Measurements from ENCODE around the gene MOB2.

Gene MOB2

GRCh38 chr11:1503708-1504104 is 17.1 kb upstream of the MOB2 start:
- Histone ChIP-seq H3K4me2 (ENCODE audit: low read depth, low read length, poor library complexity, severe bottlenecking) (no peak overlapping the region), H3K27me3 (ENCODE audit: insufficient read depth, low read length, poor library complexity, severe bottlenecking) (no peaks in the 10 kb centered on the region), H3K36me3 (ENCODE audit: insufficient read depth, low read length) (no peaks in the 10 kb centered on the region), H3K4me3 (ENCODE audit: low read length, poor library complexity, severe bottlenecking) (no peak overlapping the region), H3K9ac (ENCODE audit: low read depth, low read length, poor library complexity, severe bottlenecking) (no peak overlapping the region), H3K9me2 (replicated peaks; ENCODE audit: low read depth, low read length) (no peaks in the 10 kb centered on the region), H3F3A (ENCODE audit: low read depth) (no peaks in the 10 kb centered on the region), H3K9me3 (ENCODE audit: insufficient read depth, low read depth, low read length) (no peaks in the 10 kb centered on the region), H2AFZ (ENCODE audit: low read length) (no peak overlapping the region), H3K4me1 (ENCODE audit: insufficient read depth, low read length, poor library complexity, severe bottlenecking) (peaks cover 8% of the 10 kb centered on the region), H4K20me1 (ENCODE audit: insufficient read depth, low read length, poor library complexity, severe bottlenecking) (peaks cover 18% of the 10 kb centered on the region), H3K79me2 (ENCODE audit: insufficient read depth, low read length) (peaks cover 67% of the 10 kb centered on the region; the same call in 1 of the 2 replicates)
- TF ChIP-seq EZH2phosphoT487 (IDR thresholded peaks at IDR 0.05; ENCODE audit: borderline replicate concordance) (no peak), CTCF (conservative IDR thresholded peaks at IDR 0.05; ENCODE audit: low read length) (no peak)

GRCh38 chr11:1502954-1503707 is 16.6 kb upstream of the MOB2 start:
- H3K36me3 ChIP-seq (ENCODE audit: insufficient read depth, low read length), result no peaks in the 10 kb centered on the region
- no peaks in the 10 kb centered on the region for H3K27me3 ChIP-seq (ENCODE audit: insufficient read depth, low read length, poor library complexity, severe bottlenecking)
- H4K20me1 ChIP-seq (ENCODE audit: insufficient read depth, low read length, poor library complexity, severe bottlenecking), result peaks cover 18% of the 10 kb centered on the region
- no peaks in the 10 kb centered on the region for H3K9me3 ChIP-seq (ENCODE audit: insufficient read depth, low read depth, low read length)
- no peaks in the 10 kb centered on the region for H3F3A ChIP-seq (ENCODE audit: low read depth)
- H3K79me2 ChIP-seq (ENCODE audit: insufficient read depth, low read length), result peaks cover 69% of the 10 kb centered on the region; the same call in 1 of the 2 replicates
- no peak for TF ChIP-seq EZH2phosphoT487 (IDR thresholded peaks at IDR 0.05; ENCODE audit: borderline replicate concordance)
- no peak overlapping the region for H3K4me2 ChIP-seq (ENCODE audit: low read depth, low read length, poor library complexity, severe bottlenecking)
- no peak overlapping the region for H2AFZ ChIP-seq (ENCODE audit: low read length)
- H3K9me2 ChIP-seq (replicated peaks; ENCODE audit: low read depth, low read length), result no peaks in the 10 kb centered on the region
- H3K9ac ChIP-seq (ENCODE audit: low read depth, low read length, poor library complexity, severe bottlenecking), result no peak overlapping the region
- no peak overlapping the region for H3K4me3 ChIP-seq (ENCODE audit: low read length, poor library complexity, severe bottlenecking)
- H3K4me1 ChIP-seq (ENCODE audit: insufficient read depth, low read length, poor library complexity, severe bottlenecking), result peaks cover 8% of the 10 kb centered on the region

- peaks cover 72% of the 10 kb centered on the region; the same call in 1 of the 2 replicates for H3K79me2 ChIP-seq (ENCODE audit: insufficient read depth, low read length)
- no peaks in the 10 kb centered on the region for H3F3A ChIP-seq (ENCODE audit: low read depth)
- no peaks in the 10 kb centered on the region for H3K27me3 ChIP-seq (ENCODE audit: insufficient read depth, low read length, poor library complexity, severe bottlenecking)
- peaks cover 12% of the 10 kb centered on the region for H4K20me1 ChIP-seq (ENCODE audit: insufficient read depth, low read length, poor library complexity, severe bottlenecking)
- no peak overlapping the region for H3K9ac ChIP-seq (ENCODE audit: low read depth, low read length, poor library complexity, severe bottlenecking)
- H3K4me1 ChIP-seq (ENCODE audit: insufficient read depth, low read length, poor library complexity, severe bottlenecking), result peaks cover 1% of the 10 kb centered on the region
- H3K36me3 ChIP-seq (ENCODE audit: insufficient read depth, low read length), result no peaks in the 10 kb centered on the region
- H3K9me2 ChIP-seq (replicated peaks; ENCODE audit: low read depth, low read length), result no peaks in the 10 kb centered on the region
- no peak overlapping the region for H3K4me2 ChIP-seq (ENCODE audit: low read depth, low read length, poor library complexity, severe bottlenecking)
- H3K4me3 ChIP-seq (ENCODE audit: low read length, poor library complexity, severe bottlenecking), result no peak overlapping the region
- H3K9me3 ChIP-seq (ENCODE audit: insufficient read depth, low read depth, low read length), result no peaks in the 10 kb centered on the region
- TF ChIP-seq CTCF (conservative IDR thresholded peaks at IDR 0.05; ENCODE audit: low read length) (no peak), EZH2phosphoT487 (IDR thresholded peaks at IDR 0.05; ENCODE audit: borderline replicate concordance) (no peak)
- no peak overlapping the region for H2AFZ ChIP-seq (ENCODE audit: low read length)
Observed at GRCh38 chr11:1502168-1502953, 15.8 kb upstream of the MOB2 start.
